ENCODE results near the gene TBC1D17.

The TBC1D17 gene

GRCh38 chr19:49877020-49877878 lies at the start of gene TBC1D17, which contains the start of gene AKT1S1:
Gene TBC1D17, plus strand, starts transcription at chr19:49877702. Its CDS starts 22 bp downstream, at chr19:49877724.
Gene AKT1S1, minus strand, starts transcription at chr19:49877355. Its CDS starts 4,060 bp downstream, at chr19:49873295.
- no peaks in the 10 kb centered on the region for H4K20me1 ChIP-seq (ENCODE audit: control insufficient read depth, insufficient read depth, low read depth, low read length)
- H3K27me3 ChIP-seq (ENCODE audit: control insufficient read depth, low read length) = no peaks in the 10 kb centered on the region
- peaks cover 23% of the 10 kb centered on the region for H3K79me2 ChIP-seq (ENCODE audit: control insufficient read depth, low read length)
- H3F3A ChIP-seq (ENCODE audit: control insufficient read depth, insufficient read depth) = no peaks in the 10 kb centered on the region
- peak within 1 kb of the TSS; percentile 90 for H3K4me3 ChIP-seq (ENCODE audit: low read length)
- H3K9me3 ChIP-seq (ENCODE audit: control insufficient read depth, insufficient read depth, low read length) = no peaks in the 10 kb centered on the region
- peaks cover 22% of the 10 kb centered on the region for H3K4me1 ChIP-seq (ENCODE audit: control insufficient read depth, low read length)
- peaks cover 10% of the 10 kb centered on the region for H3K36me3 ChIP-seq (ENCODE audit: control insufficient read depth, low read length)
- TF ChIP-seq CTCF (IDR thresholded peaks at IDR 0.05; ENCODE audit: low read depth, low read length, poor library complexity, severe bottlenecking) (no peak), EZH2phosphoT487 (IDR thresholded peaks at IDR 0.05; ENCODE audit: borderline replicate concordance, low read length) (no peak)
- peak within 1 kb of the TSS; percentile 96 for H3K4me2 ChIP-seq (ENCODE audit: low read length)
- no peaks in the 10 kb centered on the region for H3K9me2 ChIP-seq (replicated peaks; ENCODE audit: control insufficient read depth, low read length)
- H3K27ac ChIP-seq (ENCODE audit: low read depth, low read length) = peak within 1 kb of the TSS; percentile 79

GRCh38 chr19:49829200-49829599 lies 48.3 kb upstream of the TBC1D17 start:
- Histone ChIP-seq H3K9me2 (replicated peaks; ENCODE audit: control insufficient read depth, low read length) (no peaks in the 10 kb centered on the region), H3K79me2 (ENCODE audit: control insufficient read depth, low read length) (peaks cover 50% of the 10 kb centered on the region), H3K9me3 (ENCODE audit: control insufficient read depth, insufficient read depth, low read length) (no peaks in the 10 kb centered on the region), H3K36me3 (ENCODE audit: control insufficient read depth, low read length) (peaks cover 89% of the 10 kb centered on the region), H3K4me3 (ENCODE audit: low read length) (no peak overlapping the region), H3K27me3 (ENCODE audit: control insufficient read depth, low read length) (no peaks in the 10 kb centered on the region), H3F3A (ENCODE audit: control insufficient read depth, insufficient read depth) (no peaks in the 10 kb centered on the region), H3K27ac (ENCODE audit: low read depth, low read length) (no peak overlapping the region), H4K20me1 (ENCODE audit: control insufficient read depth, insufficient read depth, low read depth, low read length) (no peaks in the 10 kb centered on the region), H3K4me2 (ENCODE audit: low read length) (no peak overlapping the region), H3K4me1 (ENCODE audit: control insufficient read depth, low read length) (peaks cover 14% of the 10 kb centered on the region)
- no peak for TF ChIP-seq EZH2phosphoT487 (IDR thresholded peaks at IDR 0.05; ENCODE audit: borderline replicate concordance, low read length)
- TF ChIP-seq CTCF (IDR thresholded peaks at IDR 0.05; ENCODE audit: low read depth, low read length, poor library complexity, severe bottlenecking) = no peak

GRCh38 chr19:49829721-49830120 lies 47.8 kb upstream of the TBC1D17 start:
- Histone ChIP-seq H3K4me1 (ENCODE audit: control insufficient read depth, low read length) (peaks cover 9% of the 10 kb centered on the region), H3K79me2 (ENCODE audit: control insufficient read depth, low read length) (peaks cover 44% of the 10 kb centered on the region), H4K20me1 (ENCODE audit: control insufficient read depth, insufficient read depth, low read depth, low read length) (no peaks in the 10 kb centered on the region), H3F3A (ENCODE audit: control insufficient read depth, insufficient read depth) (no peaks in the 10 kb centered on the region), H3K9me3 (ENCODE audit: control insufficient read depth, insufficient read depth, low read length) (no peaks in the 10 kb centered on the region), H3K27me3 (ENCODE audit: control insufficient read depth, low read length) (no peaks in the 10 kb centered on the region), H3K36me3 (ENCODE audit: control insufficient read depth, low read length) (peaks cover 89% of the 10 kb centered on the region), H3K4me2 (ENCODE audit: low read length) (no peak overlapping the region), H3K27ac (ENCODE audit: low read depth, low read length) (no peak overlapping the region), H3K4me3 (ENCODE audit: low read length) (no peak overlapping the region), H3K9me2 (replicated peaks; ENCODE audit: control insufficient read depth, low read length) (no peaks in the 10 kb centered on the region)
- TF ChIP-seq CTCF (IDR thresholded peaks at IDR 0.05; ENCODE audit: low read depth, low read length, poor library complexity, severe bottlenecking) = no peak
- no peak for TF ChIP-seq EZH2phosphoT487 (IDR thresholded peaks at IDR 0.05; ENCODE audit: borderline replicate concordance, low read length)
